Naive thymus-derived CD4-positive, alpha-beta T cell (primary cell): ENCODE data around the gene GRIK2. TPM values are rescaled to one million over a fixed set of nuclear protein-coding genes. Genes with fewer than 3 reads are reported as not detected.

ENCODE experiments used
- ATAC-seq: fragments of 150-1000 bp; cut with Tn5 transposase; 2 replicates; pipeline ENCODE4 v1.10.0; 2021; ENCODE audit warnings: mild to moderate bottlenecking, moderate library complexity
- CTCF ChIA-PET: fragments of 350-600 bp; sonication (Branson Sonifier 250); formaldehyde crosslinking; loops from one replicate; lab custom pipeline; 2021; ENCODE audit warnings: antibody characterized with exemption; lab: Charles Lee
- POLR2A ChIA-PET: fragments of 350-600 bp; sonication (Branson Sonifier 250); formaldehyde crosslinking; loops from one replicate; lab custom pipeline; 2021; ENCODE audit warnings: antibody characterized with exemption, inconsistent platforms; lab: Charles Lee
- DNase-seq, 9 donors: peaks; one replicate each; pipeline versions ENCODE4 v3.0.0 to v3.0.0-alpha.2; 2020 to 2022; ENCODE audit warnings: mixed read lengths in 1 of 9
- H3K27ac ChIP-seq: one replicate; pipeline ENCODE4 v1.7.0; 2013; ENCODE audit warnings: mild to moderate bottlenecking, low read depth, low read length, moderate library complexity
- H3K27me3 ChIP-seq, 2 donors: one replicate each; pipeline ENCODE4 v1.7.0; 2013; ENCODE audit warnings: low read length in 2 of 2, mild to moderate bottlenecking in 2 of 2, moderate library complexity in 2 of 2; ENCODE audit not compliant: control insufficient read depth in 2 of 2, insufficient read depth in 2 of 2
- H3K36me3 ChIP-seq, 3 experiments: 1 replicate in 2 of 3; 2 replicates in 1 of 3; pipeline ENCODE4 v1.7.0; 2013; ENCODE audit warnings: low read length in 3 of 3, mild to moderate bottlenecking in 3 of 3, moderate library complexity in 1 of 3; ENCODE audit not compliant: insufficient read depth in 3 of 3, control insufficient read depth in 2 of 3
- H3K4me1 ChIP-seq, 2 donors: one replicate each; pipeline ENCODE4 v1.7.0; 2013; ENCODE audit warnings: low read length in 2 of 2, mild to moderate bottlenecking in 2 of 2, moderate library complexity in 1 of 2; ENCODE audit not compliant: control insufficient read depth in 2 of 2, insufficient read depth in 2 of 2
- H3K4me3 ChIP-seq: 2 replicates; pipeline ENCODE4 v1.7.0; 2013; ENCODE audit warnings: mild to moderate bottlenecking, low read length
- H3K9me3 ChIP-seq, 3 experiments: 1 replicate in 2 of 3; 2 replicates in 1 of 3; pipeline ENCODE4 v1.7.0; 2013; ENCODE audit warnings: low read length in 3 of 3; ENCODE audit not compliant: control insufficient read depth in 2 of 3
- H3K27ac Mint-ChIP-seq, 9 donors: one replicate each; pipeline ENCODE4 v1.8.0; 2020 to 2022; ENCODE audit warnings: mixed read lengths in 9 of 9, mild to moderate bottlenecking in 8 of 9, moderate library complexity in 5 of 9, inconsistent platforms in 2 of 9
- H3K27me3 Mint-ChIP-seq, 5 donors: one replicate each; pipeline ENCODE4 v1.8.0; 2021 to 2022; ENCODE audit warnings: mixed read lengths in 5 of 5, mild to moderate bottlenecking in 1 of 5
- H3K36me3 Mint-ChIP-seq, 5 donors: one replicate each; pipeline ENCODE4 v1.8.0; 2020 to 2022; ENCODE audit warnings: mixed read lengths in 5 of 5, mild to moderate bottlenecking in 3 of 5, inconsistent platforms in 1 of 5
- H3K4me1 Mint-ChIP-seq, 7 donors: one replicate each; pipeline ENCODE4 v1.8.0; 2020 to 2022; ENCODE audit warnings: mixed read lengths in 7 of 7, mild to moderate bottlenecking in 3 of 7, inconsistent platforms in 1 of 7
- H3K4me3 Mint-ChIP-seq, 10 donors: one replicate each; pipeline ENCODE4 v1.8.0; 2020 to 2022; ENCODE audit warnings: mild to moderate bottlenecking in 10 of 10, mixed read lengths in 10 of 10, moderate library complexity in 6 of 10, inconsistent platforms in 2 of 10
- H3K9me3 Mint-ChIP-seq, 11 donors: one replicate each; pipeline ENCODE4 v1.8.0; 2020 to 2022; ENCODE audit warnings: mixed read lengths in 11 of 11, mild to moderate bottlenecking in 4 of 11, inconsistent platforms in 1 of 11, moderate library complexity in 1 of 11
- intact Hi-C, 2 donors: fragments of 100-400 bp; cut with micrococcal nuclease; formaldehyde crosslinking; loops; one replicate each; pipeline ENCODE4 v1.15.1; 2023
- polyA plus RNA-seq, 2 donors: library from polyadenylated mRNA; unstranded; fragments of 300-500 nt; fragmentation: Illumina TruSeq; gene quantifications; one replicate each; pipeline ENCODE4 v1.2.3, GENCODE V29; 2021
- total RNA-seq, 6 experiments: library from RNA in 5 of 6; stranded (reverse) in 5 of 6; gene quantifications; 1 replicate in 5 of 6; 2 replicates in 1 of 6; pipeline ENCODE4 v1.2.3 and lab custom pipeline; 2021 to 2026

Gene GRIK2
- total and polyA plus RNA-seq, 7 experiments from 2014 or later = 0.16 to 0.22 TPM; not detected in 5

DNA sequence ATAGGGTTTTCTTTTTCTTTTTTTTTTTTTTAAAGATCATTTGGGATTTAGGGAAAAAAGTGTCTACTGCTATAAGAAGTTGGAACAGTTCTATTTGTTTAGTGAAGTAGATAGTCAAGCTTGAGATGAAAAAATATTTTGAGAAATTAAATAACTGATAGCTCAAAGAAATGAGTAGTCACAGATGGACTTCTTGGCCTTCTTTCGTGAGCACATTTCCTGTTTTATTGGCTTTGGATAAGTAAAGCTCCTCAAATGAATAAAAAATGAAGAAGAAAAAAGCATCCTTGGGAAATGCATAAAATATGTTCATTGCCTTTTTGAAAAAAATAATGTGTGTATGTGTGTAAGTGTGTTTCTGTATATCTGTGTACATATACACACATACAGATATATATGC, 515.9 kb downstream of the GRIK2 start:
- no peak overlapping the region for H3K4me3 ChIP-seq
- POLR2A ChIA-PET = no interaction called here
- Mint-ChIP-seq H3K27me3 (no peaks in the 10 kb centered on the region), H3K36me3 (no peaks in the 10 kb centered on the region), H3K9me3 (peaks cover 0 to 5% (median 0%) of the 10 kb centered on the region in 11 donors), H3K4me3 (no peak overlapping the region), H3K4me1 (no peaks in the 10 kb centered on the region), H3K27ac (no peak overlapping the region)
- intact Hi-C loops = no loop called here
- no peaks in the 10 kb centered on the region for H3K36me3 ChIP-seq
- no peak for DNase-seq
- no peak for ATAC-seq
- CTCF ChIA-PET = no interaction called here
- no peak overlapping the region for H3K27ac ChIP-seq
- H3K9me3 ChIP-seq = no peaks in the 10 kb centered on the region
- no peaks in the 10 kb centered on the region for H3K4me1 ChIP-seq
- no peaks in the 10 kb centered on the region for H3K27me3 ChIP-seq

DNA sequence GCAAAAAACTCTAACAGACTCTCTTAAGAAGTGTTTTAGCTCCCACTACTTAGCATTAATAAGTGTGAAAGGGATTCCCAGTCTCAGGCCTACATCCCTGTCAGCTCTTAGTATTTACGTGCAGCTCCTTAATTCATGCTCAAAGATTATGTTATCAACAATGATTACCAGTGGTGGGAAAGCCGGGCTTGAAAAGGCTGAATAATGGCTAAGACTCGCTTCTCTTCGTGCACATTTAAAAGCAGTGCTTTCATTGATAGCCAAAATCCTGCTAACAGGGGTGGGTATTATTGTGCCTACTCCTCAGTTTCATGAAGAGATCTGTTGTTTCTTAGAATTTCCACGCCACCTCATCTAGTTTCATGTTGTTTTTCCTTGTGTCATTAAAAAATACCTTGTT, 518.8 kb downstream of the GRIK2 start:
- H3K27me3 Mint-ChIP-seq = no peaks in the 10 kb centered on the region
- intact Hi-C loops = no loop called here
- no peak overlapping the region for H3K27ac ChIP-seq
- H3K9me3 ChIP-seq = no peaks in the 10 kb centered on the region
- no peaks in the 10 kb centered on the region for H3K27me3 ChIP-seq
- H3K36me3 Mint-ChIP-seq = no peaks in the 10 kb centered on the region
- DNase-seq (no peak), ATAC-seq (no peak)
- no peaks in the 10 kb centered on the region for H3K36me3 ChIP-seq
- no peak overlapping the region for H3K27ac Mint-ChIP-seq
- peaks cover 0 to 5% (median 0%) of the 10 kb centered on the region in 11 donors for H3K9me3 Mint-ChIP-seq
- ChIA-PET CTCF (no interaction called here), POLR2A (no interaction called here)
- no peak overlapping the region for H3K4me3 Mint-ChIP-seq
- no peaks in the 10 kb centered on the region for H3K4me1 ChIP-seq
- H3K4me1 Mint-ChIP-seq = no peaks in the 10 kb centered on the region
- no peak overlapping the region for H3K4me3 ChIP-seq

DNA sequence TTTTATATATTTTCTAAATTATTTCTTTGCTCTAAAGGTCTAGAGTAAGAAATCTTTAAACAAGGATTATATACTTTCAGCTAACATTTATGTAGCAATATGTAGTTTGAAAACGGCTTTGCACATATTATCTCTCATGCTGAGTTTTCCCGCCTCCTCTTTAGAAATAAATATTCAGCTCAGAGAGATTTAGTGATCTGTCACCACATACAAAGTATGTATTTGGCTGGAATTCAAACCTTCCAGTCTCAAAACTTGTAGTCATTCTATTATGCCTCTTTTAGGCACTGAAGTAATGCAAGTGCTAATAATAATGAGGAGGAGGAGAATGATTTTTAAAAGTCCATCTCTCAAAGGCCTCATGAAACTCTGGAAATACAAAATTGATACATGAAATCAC, 525.0 kb downstream of the GRIK2 start:
- H3K27ac Mint-ChIP-seq = no peak overlapping the region
- no peak overlapping the region for H3K4me3 Mint-ChIP-seq
- CTCF ChIA-PET = no interaction called here
- POLR2A ChIA-PET = no interaction called here
- no peak for DNase-seq
- intact Hi-C loops = no loop called here
- peaks cover 0 to 5% (median 0%) of the 10 kb centered on the region in 11 donors for H3K9me3 Mint-ChIP-seq
- Histone ChIP-seq H3K4me3 (no peak overlapping the region), H3K27ac (no peak overlapping the region), H3K36me3 (no peaks in the 10 kb centered on the region), H3K4me1 (no peaks in the 10 kb centered on the region), H3K9me3 (no peaks in the 10 kb centered on the region), H3K27me3 (no peaks in the 10 kb centered on the region)
- H3K4me1 Mint-ChIP-seq = no peaks in the 10 kb centered on the region
- no peaks in the 10 kb centered on the region for H3K36me3 Mint-ChIP-seq
- no peaks in the 10 kb centered on the region for H3K27me3 Mint-ChIP-seq
- no peak for ATAC-seq

DNA sequence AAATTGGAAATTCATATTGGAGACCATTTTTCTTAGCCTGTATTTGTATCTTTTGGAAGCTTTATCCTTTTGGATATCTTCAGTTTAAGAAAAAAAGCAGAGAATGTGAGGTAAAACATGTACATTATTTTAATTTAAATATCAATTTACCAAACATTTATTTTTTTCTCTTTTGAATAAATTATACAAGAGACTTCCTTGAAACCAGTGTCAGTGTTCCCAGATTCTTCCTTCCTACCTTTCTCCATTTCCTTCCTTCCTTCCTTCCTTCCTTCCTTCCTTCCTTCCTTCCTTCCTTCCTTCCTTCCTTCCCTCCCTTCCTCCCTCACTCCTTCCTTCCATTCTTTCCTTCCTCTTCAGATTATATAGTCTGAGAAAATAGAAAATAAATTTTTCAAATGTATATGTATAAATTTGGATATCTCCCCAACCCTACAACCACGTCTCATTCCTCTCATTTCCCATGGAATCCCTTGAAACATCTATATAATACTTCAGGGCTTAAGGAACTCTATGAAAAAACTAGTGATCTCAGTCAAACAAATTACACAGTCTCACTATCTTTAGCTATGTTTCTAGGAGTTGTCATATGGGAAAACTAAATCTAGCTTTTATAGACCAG, 528.4 kb downstream of the GRIK2 start:
- Mint-ChIP-seq H3K36me3 (no peaks in the 10 kb centered on the region), H3K9me3 (no peaks in the 10 kb centered on the region), H3K27me3 (no peaks in the 10 kb centered on the region), H3K27ac (no peak overlapping the region), H3K4me3 (no peak overlapping the region), H3K4me1 (no peaks in the 10 kb centered on the region)
- ChIA-PET POLR2A (no interaction called here), CTCF (no interaction called here)
- intact Hi-C loops = no loop called here
- ATAC-seq (no peak), DNase-seq (no peak)
- Histone ChIP-seq H3K36me3 (no peaks in the 10 kb centered on the region), H3K4me3 (no peak overlapping the region), H3K27ac (no peak overlapping the region), H3K27me3 (no peaks in the 10 kb centered on the region), H3K9me3 (no peaks in the 10 kb centered on the region), H3K4me1 (no peaks in the 10 kb centered on the region)

DNA sequence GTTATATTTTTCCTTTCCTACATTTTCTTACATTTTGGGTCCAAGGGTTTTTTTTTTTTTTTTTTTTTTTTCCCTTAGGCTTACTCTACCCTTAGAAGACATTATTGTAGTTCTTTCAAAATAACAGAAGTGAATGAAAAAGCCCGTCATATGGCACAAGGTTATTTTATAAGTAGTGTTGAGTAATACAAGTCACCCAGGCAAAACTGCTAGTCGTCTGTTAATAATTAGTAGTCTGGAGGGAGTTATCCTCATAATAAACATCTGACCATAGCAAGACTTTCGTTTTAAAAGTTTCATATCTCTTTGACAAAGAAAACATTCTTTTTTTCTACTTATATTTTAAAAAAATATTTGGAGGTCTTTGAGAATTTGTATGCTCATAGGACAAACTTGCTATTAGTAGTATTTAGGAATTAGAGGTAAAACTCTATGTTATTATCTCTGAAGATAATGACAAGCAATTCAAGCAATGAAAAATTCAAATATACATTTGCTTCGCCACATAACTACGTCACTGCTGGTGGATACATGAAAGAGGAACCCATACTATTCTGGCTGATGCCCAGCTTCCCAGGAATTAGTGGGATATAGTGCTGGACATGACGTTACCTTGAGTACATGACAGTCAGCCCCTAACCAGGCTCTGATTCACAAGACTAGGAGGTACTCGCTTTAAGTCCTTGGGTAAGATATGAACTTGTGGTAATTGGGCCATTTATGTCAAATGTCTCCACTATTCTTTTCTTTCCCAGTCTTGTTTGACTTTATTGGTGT, 532.8 kb downstream of the GRIK2 start:
- Histone ChIP-seq H3K36me3 (no peaks in the 10 kb centered on the region), H3K9me3 (no peaks in the 10 kb centered on the region), H3K27me3 (no peaks in the 10 kb centered on the region), H3K27ac (no peak overlapping the region), H3K4me3 (no peak overlapping the region), H3K4me1 (no peaks in the 10 kb centered on the region)
- CTCF ChIA-PET = no interaction called here
- H3K9me3 Mint-ChIP-seq = peaks cover 0 to 5% (median 0%) of the 10 kb centered on the region in 11 donors
- DNase-seq = no peak
- H3K27ac Mint-ChIP-seq = no peak overlapping the region
- no peak overlapping the region for H3K4me3 Mint-ChIP-seq
- H3K36me3 Mint-ChIP-seq = no peaks in the 10 kb centered on the region
- intact Hi-C loops = no loop called here
- no peak for ATAC-seq
- POLR2A ChIA-PET = no interaction called here
- no peaks in the 10 kb centered on the region for H3K27me3 Mint-ChIP-seq
- H3K4me1 Mint-ChIP-seq = no peaks in the 10 kb centered on the region

DNA sequence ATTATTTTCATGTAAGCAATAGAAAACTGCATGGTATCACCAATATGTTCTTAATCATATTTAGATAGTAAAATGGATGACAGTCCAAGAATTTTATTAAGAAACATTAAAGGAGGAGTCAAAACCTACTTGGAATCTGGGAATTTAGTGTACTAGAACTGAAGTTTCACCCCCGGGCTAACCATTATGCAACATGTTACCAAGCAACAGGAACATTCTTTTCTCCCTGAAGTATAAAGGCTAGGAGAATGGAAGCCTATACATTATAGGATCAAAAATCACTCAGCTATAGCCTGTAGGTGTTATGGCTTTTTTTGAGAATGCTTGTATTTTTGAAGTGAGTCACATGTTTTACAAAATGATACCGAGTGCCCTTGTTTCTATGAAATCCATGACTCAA, 538.3 kb downstream of the GRIK2 start:
- DNase-seq = no peak
- Mint-ChIP-seq H3K4me3 (no peak overlapping the region), H3K27me3 (no peaks in the 10 kb centered on the region), H3K4me1 (no peaks in the 10 kb centered on the region), H3K27ac (no peak overlapping the region), H3K9me3 (peaks cover 0 to 12% (median 1%) of the 10 kb centered on the region in 11 donors), H3K36me3 (no peaks in the 10 kb centered on the region)
- POLR2A ChIA-PET = no interaction called here
- Histone ChIP-seq H3K4me1 (no peaks in the 10 kb centered on the region), H3K27ac (no peak overlapping the region), H3K27me3 (no peaks in the 10 kb centered on the region), H3K36me3 (no peaks in the 10 kb centered on the region), H3K9me3 (no peaks in the 10 kb centered on the region), H3K4me3 (no peak overlapping the region)
- intact Hi-C loops = no loop called here
- CTCF ChIA-PET = no interaction called here
- ATAC-seq = no peak

DNA sequence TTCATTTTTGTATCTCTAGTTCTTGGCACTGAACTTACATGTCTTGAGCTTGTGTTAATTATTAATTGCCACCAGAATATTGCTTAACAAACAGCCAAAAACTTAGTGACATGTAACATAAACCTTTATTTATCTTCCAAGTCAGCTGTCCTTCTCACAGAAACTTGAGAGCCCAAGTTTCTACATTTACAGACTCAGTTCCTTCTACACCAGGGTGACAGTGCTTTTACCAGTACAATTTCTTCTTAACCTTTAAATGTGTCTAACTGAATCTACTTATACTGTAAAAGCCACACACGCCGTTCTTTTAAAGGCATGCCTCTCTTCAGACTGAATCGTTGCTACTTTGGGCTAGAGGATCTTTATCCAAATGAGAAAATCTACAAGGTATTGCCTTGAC, 539.2 kb downstream of the GRIK2 start:
- DNase-seq = no peak
- H3K27ac Mint-ChIP-seq = no peak overlapping the region
- ATAC-seq = no peak
- intact Hi-C loops = no loop called here
- Histone ChIP-seq H3K36me3 (no peaks in the 10 kb centered on the region), H3K9me3 (no peaks in the 10 kb centered on the region), H3K27me3 (no peaks in the 10 kb centered on the region), H3K4me3 (no peak overlapping the region), H3K27ac (no peak overlapping the region), H3K4me1 (no peaks in the 10 kb centered on the region)
- H3K27me3 Mint-ChIP-seq = no peaks in the 10 kb centered on the region
- H3K9me3 Mint-ChIP-seq = peaks cover 0 to 12% (median 2%) of the 10 kb centered on the region in 11 donors
- ChIA-PET POLR2A (no interaction called here), CTCF (interaction anchor here (0.7 kb wide), 1 partner anchor 38 kb away, joined by 3 read pairs; no protein-coding TSS in a partner anchor)
- H3K4me1 Mint-ChIP-seq = no peaks in the 10 kb centered on the region
- no peak overlapping the region for H3K4me3 Mint-ChIP-seq
- H3K36me3 Mint-ChIP-seq = no peaks in the 10 kb centered on the region
